ENCODE measurements around the gene RPL31. TPM values are rescaled to one million over a fixed set of nuclear protein-coding genes. Genes with fewer than 3 reads are reported as not detected.

RPL31 gene
- total and polyA plus RNA-seq, 9 of the 15 experiments (the other 6 are each of a cell fraction or from before 2014, with no cell fraction given) = 1,176 to 6,037 (median 2,997) TPM

GRCh38 chr2:101038455-101039255 is 36.6 kb downstream of the RPL31 start (continued):
- TF ChIP-seq CEBPG (CRISPR knock-in tag; IDR thresholded peaks at IDR 0.05) (peak; percentile 99), CEBPG (tag; conservative IDR thresholded peaks at IDR 0.05 in 1 of 2, IDR thresholded peaks at IDR 0.05 in 1 of 2) (peak; percentile 88 to 99), ZBTB40 (IDR thresholded peaks at IDR 0.05) (0 out of 2 replicates have a peak, but pooled peaks have one; percentile 42), ZBTB40 (CRISPR knock-in tag; IDR thresholded peaks at IDR 0.05) (no peak), CGGBP1 (CRISPR knock-in tag; IDR thresholded peaks at IDR 0.05) (no peak), CHCHD3 (CRISPR knock-in tag; IDR thresholded peaks at IDR 0.05) (no peak), GTF2E2 (tag; IDR thresholded peaks at IDR 0.05) (no peak), MEF2A (IDR thresholded peaks at IDR 0.05; ENCODE audit: control insufficient read depth, low read depth, low read length) (no peak), CREB3L1 (IDR thresholded peaks at IDR 0.05; ENCODE audit: borderline replicate concordance, low read depth) (0 out of 2 replicates have a peak, but pooled peaks have one; percentile 17), FOXA1 (IDR thresholded peaks at IDR 0.05; ENCODE audit: borderline replicate concordance) (no peak), BMI1 (IDR thresholded peaks at IDR 0.05; ENCODE audit: low read length) (no peak), PTRF (tag; IDR thresholded peaks at IDR 0.05) (0 out of 2 replicates have a peak, but pooled peaks have one; percentile 36), CBX8 (IDR thresholded peaks at IDR 0.05; ENCODE audit: borderline replicate concordance, extremely low read depth, low read depth, low read length, poor library complexity, severe bottlenecking) (no peak), SRF (CRISPR knock-in tag; IDR thresholded peaks at IDR 0.05) (no peak), NR2C1 (IDR thresholded peaks at IDR 0.05) (no peak), NR2C1 (tag; IDR thresholded peaks at IDR 0.05) (peak; percentile 73), POLR2H (tag; IDR thresholded peaks at IDR 0.05; ENCODE audit: low read depth) (peak; percentile 23; the same call in 1 of the 2 replicates)
